AG10803 (cell line): ENCODE results near the gene NTNG2.
"Not testable (repeated sequence)": the region's sequence is repeated elsewhere in the genome, so short reads cannot be mapped to it uniquely, and the experiment has no call there.

Experiments
- DNase-seq: peaks from one replicate; pipeline ENCODE4 v3.0.0; 2010; ENCODE audit warnings: low read depth
- H3K4me3 ChIP-seq: 2 replicates; pipeline ENCODE4 v1.5.1; 2011; ENCODE audit warnings: mild to moderate bottlenecking, low read length, control low read depth
- TF ChIP-seq, protein P1 (sequence below): conservative IDR thresholded peaks from 2 replicates; pipeline ENCODE4 v1.5.1; 2011; ENCODE audit warnings: mild to moderate bottlenecking, low read length, control low read depth, inconsistent platforms

Gene NTNG2

GRCh38 chr9:132125944-132126679, 35.7 kb upstream of the NTNG2 start:
- DNase-seq = no peak
- H3K4me3 ChIP-seq = no peak overlapping the region
- TF ChIP-seq, protein P1, sequence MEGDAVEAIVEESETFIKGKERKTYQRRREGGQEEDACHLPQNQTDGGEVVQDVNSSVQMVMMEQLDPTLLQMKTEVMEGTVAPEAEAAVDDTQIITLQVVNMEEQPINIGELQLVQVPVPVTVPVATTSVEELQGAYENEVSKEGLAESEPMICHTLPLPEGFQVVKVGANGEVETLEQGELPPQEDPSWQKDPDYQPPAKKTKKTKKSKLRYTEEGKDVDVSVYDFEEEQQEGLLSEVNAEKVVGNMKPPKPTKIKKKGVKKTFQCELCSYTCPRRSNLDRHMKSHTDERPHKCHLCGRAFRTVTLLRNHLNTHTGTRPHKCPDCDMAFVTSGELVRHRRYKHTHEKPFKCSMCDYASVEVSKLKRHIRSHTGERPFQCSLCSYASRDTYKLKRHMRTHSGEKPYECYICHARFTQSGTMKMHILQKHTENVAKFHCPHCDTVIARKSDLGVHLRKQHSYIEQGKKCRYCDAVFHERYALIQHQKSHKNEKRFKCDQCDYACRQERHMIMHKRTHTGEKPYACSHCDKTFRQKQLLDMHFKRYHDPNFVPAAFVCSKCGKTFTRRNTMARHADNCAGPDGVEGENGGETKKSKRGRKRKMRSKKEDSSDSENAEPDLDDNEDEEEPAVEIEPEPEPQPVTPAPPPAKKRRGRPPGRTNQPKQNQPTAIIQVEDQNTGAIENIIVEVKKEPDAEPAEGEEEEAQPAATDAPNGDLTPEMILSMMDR = no peak

GRCh38 chr9:132126680-132127236, 35.1 kb upstream of the NTNG2 start:
- no peak overlapping the region for H3K4me3 ChIP-seq
- DNase-seq = no peak
- TF ChIP-seq, protein P1 = no peak

GRCh38 chr9:132127888-132128534, 33.8 kb upstream of the NTNG2 start:
- TF ChIP-seq, protein P1 = no peak
- no peak for DNase-seq
- H3K4me3 ChIP-seq = no peak overlapping the region

DNA sequence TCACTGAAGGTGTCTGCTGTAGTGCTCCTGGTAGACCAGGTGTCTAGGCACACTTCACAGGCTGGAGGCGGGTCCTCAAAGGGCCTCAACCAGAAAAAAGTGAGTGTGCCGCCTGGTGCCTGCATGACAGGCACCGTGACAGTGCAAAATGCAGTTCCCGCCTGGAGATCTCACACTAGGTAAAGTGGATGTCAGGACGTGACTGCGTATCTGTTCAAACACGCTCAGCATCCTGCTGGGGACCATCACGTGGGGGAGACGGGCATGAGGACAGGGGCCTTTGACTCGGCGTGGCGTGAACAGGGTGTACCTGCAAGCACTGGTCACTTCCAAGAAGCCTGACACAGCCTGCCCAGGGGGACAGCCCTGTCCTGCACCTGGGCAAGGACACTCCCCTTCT, 32.3 kb upstream of the NTNG2 start:
- DNase-seq = no peak
- H3K4me3 ChIP-seq = no peak overlapping the region
- TF ChIP-seq, protein P1 = no peak

- not testable (repeated sequence) for DNase-seq, H3K4me3 ChIP-seq
Measured at GRCh38 chr9:132134085-132134484, 27.8 kb upstream of the NTNG2 start.

DNA sequence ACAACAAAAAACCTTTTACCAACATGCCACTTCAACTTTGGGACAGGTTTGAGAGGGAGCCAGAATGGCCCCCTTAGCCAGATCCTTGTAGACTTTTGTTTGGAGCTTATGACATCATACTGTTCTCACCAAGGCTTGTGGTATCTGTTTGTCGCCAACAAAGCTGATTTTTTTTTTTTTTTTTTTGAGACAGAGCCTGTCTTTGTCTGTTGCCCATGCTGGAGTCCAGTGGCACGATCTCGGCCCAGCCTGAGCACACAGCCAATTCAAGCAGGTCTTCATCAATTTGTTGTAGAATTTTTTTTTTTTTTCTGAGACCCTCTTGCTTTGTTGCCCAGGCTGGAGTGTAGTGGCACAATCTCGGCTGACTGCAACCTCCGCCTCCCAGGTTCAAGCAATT, 26.4 kb upstream of the NTNG2 start:
- TF ChIP-seq, protein P1 = no peak
- no peak for DNase-seq
- no peak overlapping the region for H3K4me3 ChIP-seq

DNA sequence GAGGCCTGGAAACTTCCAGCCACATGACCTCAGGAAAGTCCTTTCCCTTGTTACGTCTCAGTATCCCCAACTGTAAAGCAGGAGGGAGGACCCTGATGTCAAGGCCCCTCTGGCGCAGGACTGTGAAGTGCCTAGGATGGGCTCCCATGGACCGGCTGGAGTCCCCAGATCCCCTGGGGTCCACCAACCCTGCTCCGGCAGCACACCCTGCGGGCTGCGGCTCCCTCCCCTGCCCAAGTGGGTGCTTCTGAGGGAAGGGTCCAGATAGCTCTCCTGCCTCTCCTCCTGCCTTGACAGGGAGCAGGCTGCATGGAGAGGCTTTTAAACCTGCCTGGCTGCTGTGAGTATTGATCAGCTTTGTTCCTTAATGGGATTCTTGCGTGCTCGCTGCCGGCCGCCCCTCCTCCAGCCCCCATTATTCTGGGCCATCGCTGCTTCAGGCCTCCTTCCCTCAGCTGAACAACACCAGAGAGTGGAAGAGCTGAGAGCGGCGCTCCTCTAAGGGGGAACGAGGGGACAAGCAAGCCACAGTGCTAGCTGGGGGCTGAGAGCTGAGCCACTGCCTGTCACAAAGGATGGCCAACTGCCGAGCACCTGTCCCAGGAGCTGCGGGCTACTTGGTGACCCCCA, 25.6 kb upstream of the NTNG2 start:
- TF ChIP-seq, protein P1 = no peak
- H3K4me3 ChIP-seq = no peak overlapping the region
- DNase-seq = no peak
